Measurements from ENCODE around the gene GFRA1.

The GFRA1 gene

GRCh38 chr10:116084161-116084560 is 188.8 kb downstream of the GFRA1 start:
- Histone ChIP-seq H3K4me3 (ENCODE audit: extremely low read depth, insufficient read depth, low read length, poor library complexity, severe bottlenecking) (no peak overlapping the region), H3K9me3 (ENCODE audit: control insufficient read depth, low read length) (no peaks in the 10 kb centered on the region), H3K36me3 (ENCODE audit: control insufficient read depth, insufficient read depth, low read length) (no peaks in the 10 kb centered on the region), H3K4me1 (ENCODE audit: control insufficient read depth, insufficient read depth, low read length, poor library complexity, severe bottlenecking) (no peaks in the 10 kb centered on the region), H3K27ac (ENCODE audit: low read depth, low read length, severe bottlenecking) (no peak overlapping the region)
- 76 to 83% methylated on average over 4 to 6 of the region's 6 CpGs for WGBS, 2 experiments (ENCODE audit: insufficient coverage in 2 of 2)

DNA sequence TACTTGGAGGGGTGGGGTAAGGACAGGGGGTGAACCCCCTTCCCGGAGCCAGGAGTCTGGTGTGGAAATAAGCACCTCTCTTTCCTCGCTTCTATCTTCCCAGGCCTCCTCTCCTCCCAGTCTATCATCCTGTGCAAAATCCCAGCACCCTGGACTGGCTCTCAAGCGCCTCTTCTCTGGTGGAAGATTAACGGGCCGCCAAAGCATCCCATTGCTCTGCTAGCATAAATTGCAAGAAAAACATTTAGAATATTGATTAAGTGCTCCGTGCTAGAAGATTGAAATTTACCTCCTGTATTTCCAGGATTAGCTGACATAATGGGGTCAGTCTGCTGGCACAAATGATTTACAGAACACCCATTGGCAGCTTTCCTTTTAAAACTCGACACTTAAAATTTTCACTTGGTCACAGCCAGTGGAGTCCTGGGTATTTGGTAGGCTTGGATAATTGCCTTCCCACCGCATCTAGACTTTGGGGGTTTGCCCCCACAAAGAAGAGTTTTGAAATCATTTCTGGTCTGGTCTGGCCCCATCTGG is 189.7 kb downstream of the GFRA1 start:
- WGBS, 2 experiments (ENCODE audit: insufficient coverage in 2 of 2): 94 to 98% methylated on average over 4 to 5 of the region's 8 CpGs
- no peaks in the 10 kb centered on the region for H3K36me3 ChIP-seq (ENCODE audit: control insufficient read depth, insufficient read depth, low read length)
- H3K4me3 ChIP-seq (ENCODE audit: extremely low read depth, insufficient read depth, low read length, poor library complexity, severe bottlenecking): no peak overlapping the region
- no peak overlapping the region for H3K27ac ChIP-seq (ENCODE audit: low read depth, low read length, severe bottlenecking)
- no peaks in the 10 kb centered on the region for H3K4me1 ChIP-seq (ENCODE audit: control insufficient read depth, insufficient read depth, low read length, poor library complexity, severe bottlenecking)
- H3K9me3 ChIP-seq (ENCODE audit: control insufficient read depth, low read length): no peaks in the 10 kb centered on the region

DNA sequence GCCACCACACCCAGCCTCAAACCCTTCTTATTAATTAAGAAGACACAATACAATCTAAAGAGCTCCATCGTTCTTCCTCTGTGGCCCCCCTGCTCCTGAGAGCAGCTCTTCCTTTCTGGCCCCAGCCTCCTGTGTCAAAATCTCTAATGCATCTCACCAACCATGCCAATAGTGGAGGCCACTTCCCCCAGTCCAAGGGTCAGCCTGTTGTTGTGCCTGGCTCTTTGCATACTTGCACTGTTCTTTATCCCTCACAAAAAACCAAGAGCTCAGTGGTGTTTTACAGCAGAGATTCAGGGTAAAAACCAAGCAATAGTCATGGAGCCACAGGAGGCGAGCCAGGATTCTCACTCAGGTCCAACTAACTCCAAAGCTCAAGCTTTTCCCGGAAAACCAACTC is 190.2 kb downstream of the GFRA1 start:
- Histone ChIP-seq H3K36me3 (ENCODE audit: control insufficient read depth, insufficient read depth, low read length) (no peaks in the 10 kb centered on the region), H3K4me1 (ENCODE audit: control insufficient read depth, insufficient read depth, low read length, poor library complexity, severe bottlenecking) (no peaks in the 10 kb centered on the region), H3K4me3 (ENCODE audit: extremely low read depth, insufficient read depth, low read length, poor library complexity, severe bottlenecking) (no peak overlapping the region), H3K27ac (ENCODE audit: low read depth, low read length, severe bottlenecking) (no peak overlapping the region), H3K9me3 (ENCODE audit: control insufficient read depth, low read length) (no peaks in the 10 kb centered on the region)
- WGBS, 2 experiments (ENCODE audit: insufficient coverage in 2 of 2): 100% methylated on average over 1 of the region's 3 CpGs

DNA sequence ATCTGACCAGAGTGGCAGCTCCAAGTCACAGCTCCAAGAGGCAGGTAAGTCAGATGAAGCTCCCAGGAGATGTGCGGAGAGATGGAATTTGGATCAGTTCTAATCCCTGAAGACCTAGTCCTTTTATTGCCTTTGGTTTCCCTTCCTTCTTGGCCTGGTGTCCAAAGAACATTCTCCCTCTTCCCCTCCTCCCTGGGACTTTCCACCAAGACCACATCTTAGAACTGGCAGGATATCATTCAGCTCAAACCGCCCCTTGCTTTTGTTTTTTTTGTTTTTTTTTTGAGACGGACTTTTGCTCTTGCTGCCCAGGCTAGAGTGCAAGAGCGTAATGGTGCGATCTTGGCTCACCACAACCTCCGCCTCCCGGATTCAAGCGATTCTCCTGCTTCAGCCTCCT is 190.8 kb downstream of the GFRA1 start:
- WGBS, 2 experiments (ENCODE audit: insufficient coverage in 2 of 2): 94 to 95% methylated on average over 6 to 8 of the region's 8 CpGs
- no peak overlapping the region for H3K27ac ChIP-seq (ENCODE audit: low read depth, low read length, severe bottlenecking)
- H3K4me1 ChIP-seq (ENCODE audit: control insufficient read depth, insufficient read depth, low read length, poor library complexity, severe bottlenecking): no peaks in the 10 kb centered on the region
- H3K9me3 ChIP-seq (ENCODE audit: control insufficient read depth, low read length): no peaks in the 10 kb centered on the region
- H3K36me3 ChIP-seq (ENCODE audit: control insufficient read depth, insufficient read depth, low read length): no peaks in the 10 kb centered on the region
- H3K4me3 ChIP-seq (ENCODE audit: extremely low read depth, insufficient read depth, low read length, poor library complexity, severe bottlenecking): no peak overlapping the region

- Histone ChIP-seq H3K9me3 (ENCODE audit: control insufficient read depth, low read length) (no peaks in the 10 kb centered on the region), H3K4me1 (ENCODE audit: control insufficient read depth, insufficient read depth, low read length, poor library complexity, severe bottlenecking) (no peaks in the 10 kb centered on the region), H3K36me3 (ENCODE audit: control insufficient read depth, insufficient read depth, low read length) (no peaks in the 10 kb centered on the region), H3K27ac (ENCODE audit: low read depth, low read length, severe bottlenecking) (no peak overlapping the region), H3K4me3 (ENCODE audit: extremely low read depth, insufficient read depth, low read length, poor library complexity, severe bottlenecking) (no peak overlapping the region)
- 83% methylated on average over 2 of the region's 4 CpGs; no CpG with 5 or more reads in 1 of the 2 experiments for WGBS, 2 experiments (ENCODE audit: insufficient coverage in 2 of 2)
Measured at GRCh38 chr10:116080553-116080952, 192.5 kb downstream of the GFRA1 start.

GRCh38 chr10:116079355-116079754 is 193.7 kb downstream of the GFRA1 start:
- H3K9me3 ChIP-seq (ENCODE audit: control insufficient read depth, low read length): no peaks in the 10 kb centered on the region
- H3K27ac ChIP-seq (ENCODE audit: low read depth, low read length, severe bottlenecking): no peak overlapping the region
- WGBS, 2 experiments (ENCODE audit: insufficient coverage in 2 of 2): 83 to 98% methylated on average over 5 to 8 of the region's 9 CpGs
- H3K4me3 ChIP-seq (ENCODE audit: extremely low read depth, insufficient read depth, low read length, poor library complexity, severe bottlenecking): no peak overlapping the region
- H3K36me3 ChIP-seq (ENCODE audit: control insufficient read depth, insufficient read depth, low read length): no peaks in the 10 kb centered on the region
- H3K4me1 ChIP-seq (ENCODE audit: control insufficient read depth, insufficient read depth, low read length, poor library complexity, severe bottlenecking): no peaks in the 10 kb centered on the region

DNA sequence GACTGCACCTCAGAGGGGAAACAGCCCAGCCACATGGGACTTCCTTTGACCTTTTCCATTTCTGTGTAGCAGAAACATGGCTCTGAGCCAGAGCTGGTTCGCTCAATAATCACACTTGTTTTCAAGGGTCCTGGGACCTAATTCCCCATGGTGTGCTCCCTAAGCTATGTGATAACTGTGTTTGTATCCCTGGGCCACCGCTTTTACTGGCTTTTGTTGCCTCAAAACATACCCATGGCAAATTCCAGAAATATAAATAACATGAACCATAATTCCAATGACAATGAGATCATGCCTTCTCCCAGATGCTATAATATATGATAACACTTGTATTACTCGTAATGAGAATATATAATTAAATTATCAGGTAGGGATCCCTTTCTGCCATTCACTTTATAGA is 196.4 kb downstream of the GFRA1 start:
- Histone ChIP-seq H3K36me3 (ENCODE audit: control insufficient read depth, insufficient read depth, low read length) (no peaks in the 10 kb centered on the region), H3K9me3 (ENCODE audit: control insufficient read depth, low read length) (no peaks in the 10 kb centered on the region), H3K4me1 (ENCODE audit: control insufficient read depth, insufficient read depth, low read length, poor library complexity, severe bottlenecking) (no peaks in the 10 kb centered on the region), H3K27ac (ENCODE audit: low read depth, low read length, severe bottlenecking) (no peak overlapping the region), H3K4me3 (ENCODE audit: extremely low read depth, insufficient read depth, low read length, poor library complexity, severe bottlenecking) (no peak overlapping the region)
- 90 to 100% methylated on average over 1 of the region's 3 CpGs for WGBS, 2 experiments (ENCODE audit: insufficient coverage in 2 of 2)

DNA sequence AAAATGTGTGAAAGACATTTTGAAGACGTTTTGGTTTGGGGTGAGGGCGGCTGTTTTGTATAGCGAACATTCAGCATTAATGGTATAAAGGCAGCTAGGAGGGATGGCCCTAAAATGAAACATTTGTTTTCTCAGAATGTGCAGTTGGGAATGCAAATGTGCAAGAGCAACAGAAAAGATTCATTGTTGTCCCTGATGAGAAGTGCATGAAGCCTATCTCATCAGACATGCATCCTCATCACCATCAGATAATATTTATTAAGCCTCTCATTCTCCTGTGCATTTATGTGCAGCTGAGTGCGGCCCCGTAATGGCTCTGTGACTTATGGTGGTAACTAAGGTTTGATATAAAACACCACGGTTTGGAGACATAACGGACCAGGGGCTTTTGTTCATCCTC is 199.5 kb downstream of the GFRA1 start:
- H3K27ac ChIP-seq (ENCODE audit: low read depth, low read length, severe bottlenecking): no peak overlapping the region
- H3K4me1 ChIP-seq (ENCODE audit: control insufficient read depth, insufficient read depth, low read length, poor library complexity, severe bottlenecking): no peaks in the 10 kb centered on the region
- no peaks in the 10 kb centered on the region for H3K36me3 ChIP-seq (ENCODE audit: control insufficient read depth, insufficient read depth, low read length)
- WGBS, 2 experiments (ENCODE audit: insufficient coverage in 2 of 2): 90 to 94% methylated on average over 6 to 7 of the region's 7 CpGs
- no peaks in the 10 kb centered on the region for H3K9me3 ChIP-seq (ENCODE audit: control insufficient read depth, low read length)
- no peak overlapping the region for H3K4me3 ChIP-seq (ENCODE audit: extremely low read depth, insufficient read depth, low read length, poor library complexity, severe bottlenecking)

DNA sequence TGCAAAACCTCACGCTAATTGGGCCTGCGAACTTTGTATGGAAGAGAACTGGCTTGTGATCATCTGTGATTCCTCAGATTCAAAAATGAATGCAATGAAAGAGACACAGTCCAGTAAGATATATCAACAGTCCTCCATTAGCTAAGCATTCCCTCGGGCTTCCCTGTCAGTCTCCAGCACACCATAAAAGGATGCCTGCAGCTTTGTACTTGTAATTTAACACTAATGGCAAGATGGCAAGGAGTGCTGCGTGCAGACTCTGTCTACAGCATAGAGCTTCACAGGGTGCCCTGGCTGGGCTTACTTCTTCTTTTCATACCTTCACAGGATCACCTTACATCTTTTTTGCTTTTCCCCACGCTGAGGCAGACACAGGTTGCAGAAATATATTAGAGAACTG is 200.0 kb downstream of the GFRA1 start:
- H3K9me3 ChIP-seq (ENCODE audit: control insufficient read depth, low read length): no peaks in the 10 kb centered on the region
- no peak overlapping the region for H3K4me3 ChIP-seq (ENCODE audit: extremely low read depth, insufficient read depth, low read length, poor library complexity, severe bottlenecking)
- H3K4me1 ChIP-seq (ENCODE audit: control insufficient read depth, insufficient read depth, low read length, poor library complexity, severe bottlenecking): no peaks in the 10 kb centered on the region
- WGBS, 2 experiments (ENCODE audit: insufficient coverage in 2 of 2): 84 to 85% methylated on average over 2 to 4 of the region's 5 CpGs
- no peak overlapping the region for H3K27ac ChIP-seq (ENCODE audit: low read depth, low read length, severe bottlenecking)
- no peaks in the 10 kb centered on the region for H3K36me3 ChIP-seq (ENCODE audit: control insufficient read depth, insufficient read depth, low read length)

DNA sequence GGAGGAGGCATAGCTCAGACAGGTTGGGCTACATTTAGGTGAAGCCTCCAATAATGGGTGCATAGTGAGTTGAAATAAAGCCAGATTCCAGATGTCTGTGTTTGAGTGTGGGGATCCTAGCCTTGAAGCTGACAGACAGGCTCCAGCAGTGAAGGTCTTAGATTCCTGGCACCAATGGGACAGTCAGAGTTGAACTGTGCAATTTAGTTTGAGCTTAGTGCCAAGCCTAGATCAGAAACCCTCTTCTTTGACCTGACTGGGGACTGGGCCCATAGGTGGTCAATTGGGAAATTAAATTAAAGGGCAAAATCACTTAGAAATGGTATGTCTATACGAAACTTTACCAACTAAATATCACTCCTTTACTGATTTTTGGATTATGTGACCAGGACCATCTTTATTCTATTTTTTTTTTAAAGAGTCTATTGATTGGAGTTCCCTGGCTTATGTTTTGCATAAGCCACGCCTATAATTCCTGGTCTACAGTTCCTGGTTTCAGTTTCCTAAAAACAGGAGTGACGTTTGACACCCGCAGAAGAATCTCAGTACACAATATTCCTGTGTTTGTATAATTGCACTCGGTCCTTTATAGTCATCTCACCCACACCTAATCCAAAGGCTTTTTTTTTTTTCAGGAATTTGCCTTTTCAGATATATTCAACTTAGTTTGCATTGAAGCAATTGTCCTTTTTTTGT is 201.4 kb downstream of the GFRA1 start:
- WGBS, 2 experiments (ENCODE audit: insufficient coverage in 2 of 2): 73 to 90% methylated on average over 3 of the region's 5 CpGs
- Histone ChIP-seq H3K9me3 (ENCODE audit: control insufficient read depth, low read length) (no peaks in the 10 kb centered on the region), H3K4me3 (ENCODE audit: extremely low read depth, insufficient read depth, low read length, poor library complexity, severe bottlenecking) (no peak overlapping the region), H3K27ac (ENCODE audit: low read depth, low read length, severe bottlenecking) (no peak overlapping the region), H3K36me3 (ENCODE audit: control insufficient read depth, insufficient read depth, low read length) (no peaks in the 10 kb centered on the region), H3K4me1 (ENCODE audit: control insufficient read depth, insufficient read depth, low read length, poor library complexity, severe bottlenecking) (no peaks in the 10 kb centered on the region)

GRCh38 chr10:116070743-116071320 is 202.2 kb downstream of the GFRA1 start:
- Histone ChIP-seq H3K27ac (ENCODE audit: low read depth, low read length, severe bottlenecking) (no peak overlapping the region), H3K4me1 (ENCODE audit: control insufficient read depth, insufficient read depth, low read length, poor library complexity, severe bottlenecking) (no peaks in the 10 kb centered on the region), H3K4me3 (ENCODE audit: extremely low read depth, insufficient read depth, low read length, poor library complexity, severe bottlenecking) (no peak overlapping the region), H3K36me3 (ENCODE audit: control insufficient read depth, insufficient read depth, low read length) (no peaks in the 10 kb centered on the region), H3K9me3 (ENCODE audit: control insufficient read depth, low read length) (no peaks in the 10 kb centered on the region)
- whole genome bisulfite sequencing, 2 experiments (ENCODE audit: insufficient coverage in 2 of 2): 74 to 92% methylated on average over 2 to 4 of the region's 5 CpGs

Measured in mesodermal cell (in vitro differentiated cells).